ENCODE data around the gene CEP43. TPM values are rescaled to one million over a fixed set of nuclear protein-coding genes. Genes with fewer than 3 reads are reported as not detected.

Gene CEP43
- total and polyA plus RNA-seq, 11 donors: 4.7 to 16.9 (median 10.7) TPM

- intact Hi-C loops (cut with DNase I): loop anchor here in 8 of 10 donors (5.0 to 10.0 kb wide), 4 partner anchors 88 to 171 kb away; no protein-coding TSS in a partner anchor
- Histone ChIP-seq H3K4me3 (no peak overlapping the region), H3K9me3 (no peaks in the 10 kb centered on the region), H3K4me1 (peaks cover 0 to 60% (median 16%) of the 10 kb centered on the region in 12 donors), H3K36me3 (peaks cover 0 to 9% (median 0%) of the 10 kb centered on the region in 9 donors), H3K27ac (peak overlapping the region in 1 of 12 donors; percentile 92), H3K27me3 (no peaks in the 10 kb centered on the region)
- no peak for TF ChIP-seq CTCF (IDR thresholded peaks at IDR 0.05)
- no peak for TF ChIP-seq POLR2A (IDR thresholded peaks at IDR 0.05)
- no peak for DNase-seq
- WGBS, 4 donors: 84 to 88% (median 88%) methylated on average over 17 of the region's 17 CpGs
- no peak for ATAC-seq
Observed at GRCh38 chr6:166952567-166953486, 46.4 kb upstream of the CEP43 start.

- Histone ChIP-seq H3K4me1 (peaks cover 0 to 74% (median 17%) of the 10 kb centered on the region in 12 donors), H3K36me3 (no peaks in the 10 kb centered on the region), H3K9me3 (no peaks in the 10 kb centered on the region), H3K27me3 (no peaks in the 10 kb centered on the region), H3K4me3 (peak overlapping the region in 1 of 12 donors; percentile 98), H3K27ac (no peak overlapping the region)
- WGBS, 4 donors: 91 to 94% (median 91%) methylated on average over 6 of the region's 6 CpGs
- no peak for DNase-seq
- no peak for ATAC-seq
- TF ChIP-seq CTCF (IDR thresholded peaks at IDR 0.05): no peak
- no peak for TF ChIP-seq POLR2A (IDR thresholded peaks at IDR 0.05)
- intact Hi-C loops (cut with DNase I): loop anchor here in 8 of 10 donors (5.0 to 10.0 kb wide), 4 partner anchors 89 to 172 kb away; no protein-coding TSS in a partner anchor
Observed at GRCh38 chr6:166954118-166954713, 45.0 kb upstream of the CEP43 start.

GRCh38 chr6:166955121-166955864 is 43.9 kb upstream of the CEP43 start:
- ATAC-seq (no peak), DNase-seq (peak in 2 of 5 donors; percentile 56 to 68)
- H3K36me3 ChIP-seq: no peaks in the 10 kb centered on the region
- H3K4me1 ChIP-seq: peaks cover 0 to 75% (median 17%) of the 10 kb centered on the region in 12 donors
- H3K27me3 ChIP-seq: no peaks in the 10 kb centered on the region
- intact Hi-C loops (cut with DNase I): loop anchor here in 3 of 10 donors (5.0 to 10.0 kb wide), 3 partner anchors 42 to 170 kb away; partner anchors contain the start of gene CEP43 (in 2 of the 3)
- peak overlapping the region in 7 of 12 donors; percentile 1 to 98 (median 84) for H3K27ac ChIP-seq
- WGBS, 4 donors: 64 to 76% (median 67%) methylated on average over 48 to 52 of the region's 52 CpGs
- no peaks in the 10 kb centered on the region for H3K9me3 ChIP-seq
- TF ChIP-seq CTCF (IDR thresholded peaks at IDR 0.05) (no peak), POLR2A (IDR thresholded peaks at IDR 0.05) (no peak)
- peak overlapping the region; percentile 61 to 98 (median 88) for H3K4me3 ChIP-seq
